ENCODE data around the gene STK10. TPM values are rescaled to one million over a fixed set of nuclear protein-coding genes. Genes with fewer than 3 reads are reported as not detected.

STK10 gene
- total and polyA plus RNA-seq, 9 of the 15 experiments (the other 6 are each of a cell fraction or from before 2014, with no cell fraction given), result 0.30 to 6.7 (median 2.4) TPM

DNA sequence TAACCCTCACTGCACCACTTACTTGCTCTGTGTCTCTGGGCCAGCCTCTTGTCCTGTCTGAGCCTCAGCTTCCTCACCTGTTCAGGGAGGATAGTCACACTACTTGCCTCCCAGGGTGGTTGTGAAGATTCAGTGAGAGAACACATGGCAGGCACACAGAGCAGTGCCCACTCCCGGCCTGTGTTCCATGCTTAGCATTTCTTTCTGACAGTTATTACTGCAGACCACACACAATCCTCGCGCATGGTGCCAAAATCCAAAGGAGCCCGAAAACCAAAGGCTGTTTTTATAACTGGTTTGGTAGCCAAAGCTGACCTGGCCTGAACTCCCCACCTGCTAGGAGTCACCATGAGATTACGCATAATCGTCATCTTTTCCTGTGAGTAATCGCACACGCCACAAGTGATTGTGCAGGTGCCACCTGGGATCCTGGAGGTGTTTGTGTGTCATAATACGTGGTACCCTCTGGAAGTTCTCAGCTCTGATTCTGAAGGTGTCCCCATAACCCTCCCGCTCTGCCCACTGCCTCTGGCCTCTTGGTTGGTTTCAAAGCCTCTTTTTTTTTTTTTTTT lies 97.0 kb downstream of the STK10 start:
- TF ChIP-seq ATF1 (CRISPR knock-in tag; IDR thresholded peaks at IDR 0.05) (no peak), ATF1 (tag; IDR thresholded peaks at IDR 0.05) (no peak), NCOR1 (IDR thresholded peaks at IDR 0.05) (no peak), ETV1 (tag; conservative IDR thresholded peaks at IDR 0.05; ENCODE audit: low read depth) (no peak), CC2D1A (IDR thresholded peaks at IDR 0.05) (no peak), ZNF408 (CRISPR knock-in tag; IDR thresholded peaks at IDR 0.05; ENCODE audit: low read depth) (no peak), RHOXF2B (CRISPR knock-in tag; conservative IDR thresholded peaks at IDR 0.05) (no peak), CHD4 (IDR thresholded peaks at IDR 0.05; ENCODE audit: insufficient read depth, insufficient replicate concordance, low read depth, low read length, poor library complexity, severe bottlenecking) (no peak), ZNF41 (CRISPR knock-in tag; conservative IDR thresholded peaks at IDR 0.05) (no peak), ZKSCAN1 (IDR thresholded peaks at IDR 0.05; ENCODE audit: low read depth, low read length) (no peak), BRCA1 (IDR thresholded peaks at IDR 0.05) (no peak), BRCA1 (CRISPR knock-in tag; IDR thresholded peaks at IDR 0.05) (no peak), CBX8 (IDR thresholded peaks at IDR 0.05; ENCODE audit: borderline replicate concordance, extremely low read depth, low read depth, low read length, poor library complexity, severe bottlenecking) (no peak), NCOA2 (IDR thresholded peaks at IDR 0.05; ENCODE audit: partially characterized antibody in 2 of 2) (no peak), ATF7 (IDR thresholded peaks at IDR 0.05) (no peak), BRD9 (IDR thresholded peaks at IDR 0.05; ENCODE audit: low read depth, partially characterized antibody) (no peak), DNMT1 (IDR thresholded peaks at IDR 0.05) (no peak), MAFK (IDR thresholded peaks at IDR 0.05; ENCODE audit: low read length) (no peak)
- TF ChIP-seq, protein P1, sequence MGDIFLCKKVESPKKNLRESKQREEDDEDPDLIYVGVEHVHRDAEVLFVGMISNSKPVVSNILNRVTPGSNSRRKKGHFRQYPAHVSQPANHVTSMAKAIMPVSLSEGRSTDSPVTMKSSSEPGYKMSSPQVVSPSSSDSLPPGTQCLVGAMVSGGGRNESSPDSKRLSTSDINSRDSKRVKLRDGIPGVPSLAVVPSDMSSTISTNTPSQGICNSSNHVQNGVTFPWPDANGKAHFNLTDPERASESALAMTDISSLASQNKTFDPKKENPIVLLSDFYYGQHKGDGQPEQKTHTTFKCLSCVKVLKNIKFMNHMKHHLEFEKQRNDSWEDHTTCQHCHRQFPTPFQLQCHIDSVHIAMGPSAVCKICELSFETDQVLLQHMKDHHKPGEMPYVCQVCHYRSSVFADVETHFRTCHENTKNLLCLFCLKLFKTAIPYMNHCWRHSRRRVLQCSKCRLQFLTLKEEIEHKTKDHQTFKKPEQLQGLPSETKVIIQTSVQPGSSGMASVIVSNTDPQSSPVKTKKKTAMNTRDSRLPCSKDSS (IDR thresholded peaks at IDR 0.05; ENCODE audit: low read depth, partially characterized antibody), result no peak
- TF ChIP-seq, protein P2, sequence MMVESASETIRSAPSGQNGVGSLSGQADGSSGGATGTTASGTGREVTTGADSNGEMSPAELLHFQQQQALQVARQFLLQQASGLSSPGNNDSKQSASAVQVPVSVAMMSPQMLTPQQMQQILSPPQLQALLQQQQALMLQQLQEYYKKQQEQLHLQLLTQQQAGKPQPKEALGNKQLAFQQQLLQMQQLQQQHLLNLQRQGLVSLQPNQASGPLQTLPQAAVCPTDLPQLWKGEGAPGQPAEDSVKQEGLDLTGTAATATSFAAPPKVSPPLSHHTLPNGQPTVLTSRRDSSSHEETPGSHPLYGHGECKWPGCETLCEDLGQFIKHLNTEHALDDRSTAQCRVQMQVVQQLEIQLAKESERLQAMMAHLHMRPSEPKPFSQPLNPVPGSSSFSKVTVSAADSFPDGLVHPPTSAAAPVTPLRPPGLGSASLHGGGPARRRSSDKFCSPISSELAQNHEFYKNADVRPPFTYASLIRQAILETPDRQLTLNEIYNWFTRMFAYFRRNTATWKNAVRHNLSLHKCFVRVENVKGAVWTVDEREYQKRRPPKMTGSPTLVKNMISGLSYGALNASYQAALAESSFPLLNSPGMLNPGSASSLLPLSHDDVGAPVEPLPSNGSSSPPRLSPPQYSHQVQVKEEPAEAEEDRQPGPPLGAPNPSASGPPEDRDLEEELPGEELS (CRISPR knock-in tag; IDR thresholded peaks at IDR 0.05; ENCODE audit: borderline replicate concordance), result no peak
- no TSS peak for BruUV-seq (replicated peaks)
- Histone ChIP-seq H3K4me1 (replicated peaks in 1 of 2; ENCODE audit: control insufficient read depth in 2 of 2, insufficient read depth in 2 of 2, low read length in 2 of 2) (peaks cover 0 to 5% of the 10 kb centered on the region in 2 experiments; a peak in 2 of 5 replicates), H3K4me2 (ENCODE audit: insufficient read depth, low read length) (no peak overlapping the region), H3K79me2 (ENCODE audit: control insufficient read depth, insufficient read depth, low read length) (no peaks in the 10 kb centered on the region), H3K27me3 (ENCODE audit: control insufficient read depth in 2 of 2, insufficient read depth in 2 of 2, low read length in 2 of 2) (no peaks in the 10 kb centered on the region; a peak in 1 of 5 replicates), H3K9me3 (replicated peaks; ENCODE audit: control insufficient read depth, insufficient read depth, low read depth, low read length) (no peaks in the 10 kb centered on the region), H2AFZ (ENCODE audit: low read depth, low read length) (no peak overlapping the region), H3K9ac (ENCODE audit: insufficient read depth in 1 of 2, low read depth in 2 of 2, low read length in 2 of 2) (no peak overlapping the region), H4K20me1 (replicated peaks; ENCODE audit: control insufficient read depth, insufficient read depth, low read length) (peaks cover under 1% of the 10 kb centered on the region; the same call in 1 of the 2 replicates), H3K9me1 (ENCODE audit: control insufficient read depth, insufficient read depth, low read length) (no peaks in the 10 kb centered on the region), H3K36me3 (ENCODE audit: control insufficient read depth, insufficient read depth, low read length) (no peaks in the 10 kb centered on the region), H3K4me3 (no peak overlapping the region), H3K27ac (ENCODE audit: extremely low read depth, low read depth, low read length) (no peak overlapping the region)
- ChIA-PET POLR2A (interaction anchor here (1.0 kb wide), 1 partner anchor 83 kb away, joined by 3 read pairs; no protein-coding TSS in a partner anchor), CTCF (ENCODE audit: low intra/inter-chr PET ratio) (no interaction called here)
- DNase-seq (ENCODE audit: extremely low read depth in 1 of 4, low spot score in 3 of 4) (no peak), ATAC-seq (no peak), FAIRE-seq (no peak)
- WGBS (ENCODE audit: insufficient coverage, low coverage, missing lambda C conversion rate), result 42% methylated on average over 9 of the region's 10 CpGs
- in situ Hi-C loops (cut with MboI) (no loop called here), intact Hi-C loops (cut with micrococcal nuclease) (no loop called here)
